GM18505 (cell line): ENCODE results near the gene ZNF236.

Experiments used
- ATAC-seq: cut with Tn5 transposase; IDR thresholded peaks from one replicate; pipeline ENCODE4 v1.9.1; 2021; ENCODE audit not compliant: unreplicated experiment
- POLR2A ChIP-seq: IDR thresholded peaks from 4 replicates; pipeline ENCODE4 v1.6.1; 2011; ENCODE audit warnings: borderline replicate concordance; ENCODE audit not compliant: insufficient read depth, insufficient read length; ENCODE audit errors: extremely low read depth

Gene ZNF236

DNA sequence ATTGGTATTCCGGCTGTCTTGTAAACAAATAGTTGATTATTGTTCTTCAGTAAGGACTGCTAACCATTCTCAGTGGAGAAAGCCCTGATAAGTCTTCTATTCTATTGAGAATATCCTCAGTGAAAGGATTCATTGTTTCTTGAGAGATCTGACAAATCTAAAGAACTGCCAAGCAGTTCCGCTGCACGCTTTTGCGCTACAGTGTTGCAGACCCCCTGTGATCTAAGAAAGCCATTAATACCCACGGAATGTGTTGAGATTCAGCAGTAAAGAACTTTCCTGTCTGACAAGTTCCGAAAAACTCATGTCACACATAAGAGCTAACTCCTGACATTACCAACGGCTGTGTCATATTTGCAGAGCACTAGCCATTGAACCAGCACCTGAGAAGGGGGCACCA is 63.8 kb downstream of the ZNF236 start:
- ATAC-seq = no peak
- no peak for TF ChIP-seq POLR2A

DNA sequence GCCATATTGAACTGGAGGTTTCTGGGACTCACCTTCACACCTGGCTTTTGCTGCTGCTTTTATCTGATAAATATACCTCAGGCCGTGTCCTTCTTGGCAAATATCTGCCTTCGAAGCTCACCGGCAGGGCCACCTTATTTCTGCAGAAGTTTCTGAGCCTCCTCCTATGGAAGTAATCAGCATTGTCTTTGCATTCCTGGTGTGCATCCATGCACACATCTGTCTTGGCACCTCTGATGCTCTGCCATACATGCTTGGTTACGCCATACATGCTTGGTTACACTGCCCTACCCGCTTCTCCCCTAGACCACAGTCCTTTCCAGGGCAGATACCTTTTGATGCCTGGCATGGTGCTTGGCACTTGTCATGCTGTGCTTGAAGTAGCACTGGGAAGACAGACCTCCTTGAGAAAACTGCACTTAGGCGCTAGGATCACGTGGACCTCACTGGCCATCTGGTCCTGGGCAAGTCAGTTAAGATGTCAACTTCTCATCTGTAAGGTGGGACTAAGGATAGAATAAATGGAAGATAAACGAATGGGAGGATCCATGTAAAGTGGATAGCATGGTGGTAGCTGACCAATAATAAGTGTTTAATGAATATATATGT is 66.8 kb downstream of the ZNF236 start:
- no peak for TF ChIP-seq POLR2A
- no peak for ATAC-seq

DNA sequence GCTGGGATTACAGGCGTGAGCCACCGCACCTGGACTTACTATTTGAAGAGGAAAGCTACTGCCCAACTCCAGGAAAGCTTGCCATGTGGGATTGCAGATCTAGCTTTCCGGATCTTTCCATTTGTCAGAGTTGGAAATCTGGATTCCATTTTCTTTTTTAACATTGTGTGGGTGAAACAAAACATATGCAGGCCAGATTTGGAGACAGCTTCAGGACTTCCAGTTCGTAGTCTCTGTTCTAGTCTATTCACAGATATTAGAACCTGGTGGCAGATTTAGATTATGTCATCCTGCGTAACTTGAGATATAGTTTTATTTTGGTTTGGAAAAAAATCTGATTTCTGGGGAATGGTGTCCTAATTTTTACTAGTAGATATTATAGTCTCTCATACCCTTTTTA is 70.5 kb downstream of the ZNF236 start:
- no peak for ATAC-seq
- no peak for TF ChIP-seq POLR2A

DNA sequence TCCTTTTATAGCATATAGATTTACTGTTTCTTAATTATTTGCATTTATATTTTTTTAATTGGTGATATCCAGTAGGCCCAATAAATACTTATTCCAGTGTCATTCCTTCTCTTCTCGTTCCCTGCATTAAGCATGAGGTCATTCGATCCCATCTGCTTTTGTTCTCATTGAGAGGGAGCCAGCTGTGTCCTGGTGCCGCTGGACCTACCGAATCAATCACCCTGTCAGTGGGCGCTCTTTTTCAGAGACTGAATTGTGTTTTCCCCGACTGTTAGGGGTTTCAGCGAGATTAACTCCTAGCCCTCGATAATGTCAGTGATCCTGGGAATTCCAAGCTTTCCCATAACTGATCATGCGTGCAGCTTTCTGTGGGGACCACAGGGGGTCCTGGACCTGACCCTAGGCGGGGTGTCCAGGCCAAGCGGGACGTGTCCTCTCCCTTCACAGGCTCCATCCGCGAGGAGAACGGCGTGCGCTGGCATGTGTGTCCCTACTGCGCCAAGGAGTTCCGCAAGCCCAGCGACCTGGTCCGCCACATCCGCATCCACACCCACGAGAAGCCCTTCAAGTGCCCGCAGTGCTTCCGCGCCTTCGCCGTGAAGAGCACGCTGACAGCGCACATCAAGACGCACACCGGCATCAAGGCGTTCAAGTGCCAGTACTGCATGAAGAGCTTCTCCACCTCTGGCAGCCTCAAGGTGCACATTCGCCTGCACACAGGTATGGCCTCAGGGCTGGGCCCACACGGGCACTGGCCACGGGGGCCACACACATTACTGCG is 72.4 kb downstream of the ZNF236 start:
- no peak for TF ChIP-seq POLR2A
- no peak for ATAC-seq

DNA sequence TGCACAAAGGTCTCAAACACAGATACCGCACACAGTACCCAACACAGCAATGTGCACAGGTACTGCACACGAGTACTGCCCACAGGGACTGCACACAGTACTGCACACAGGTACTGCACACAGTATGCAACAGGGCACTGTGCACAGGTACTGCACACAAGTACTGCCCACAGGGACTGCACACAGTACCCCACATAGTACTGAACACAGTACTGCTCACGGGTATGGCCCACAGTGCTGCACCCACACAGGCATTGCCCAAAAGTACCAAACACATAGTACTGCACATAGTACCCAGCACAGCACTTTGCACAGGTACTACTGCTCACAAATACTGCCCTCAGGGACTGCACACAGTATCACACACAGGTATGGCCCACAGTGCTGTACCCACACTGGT is 73.1 kb downstream of the ZNF236 start:
- no peak for TF ChIP-seq POLR2A
- no peak for ATAC-seq

DNA sequence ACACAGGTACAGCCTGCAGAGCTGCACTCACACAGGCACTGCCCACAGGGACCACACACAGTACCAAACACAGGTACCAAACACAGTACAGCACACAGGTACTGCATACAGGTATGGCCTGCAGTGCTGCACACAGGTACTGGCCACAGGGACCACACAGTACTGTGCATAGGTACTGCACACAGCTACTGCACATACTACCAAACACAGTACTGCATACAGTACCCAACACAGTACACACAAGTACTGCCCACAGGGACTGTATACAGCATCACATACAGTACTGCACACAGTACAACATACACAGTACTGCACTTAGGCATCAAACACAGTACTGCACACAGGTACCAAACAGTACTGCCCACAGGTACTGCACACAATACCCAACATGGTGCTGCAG is 74.3 kb downstream of the ZNF236 start:
- no peak for TF ChIP-seq POLR2A
- no peak for ATAC-seq

DNA sequence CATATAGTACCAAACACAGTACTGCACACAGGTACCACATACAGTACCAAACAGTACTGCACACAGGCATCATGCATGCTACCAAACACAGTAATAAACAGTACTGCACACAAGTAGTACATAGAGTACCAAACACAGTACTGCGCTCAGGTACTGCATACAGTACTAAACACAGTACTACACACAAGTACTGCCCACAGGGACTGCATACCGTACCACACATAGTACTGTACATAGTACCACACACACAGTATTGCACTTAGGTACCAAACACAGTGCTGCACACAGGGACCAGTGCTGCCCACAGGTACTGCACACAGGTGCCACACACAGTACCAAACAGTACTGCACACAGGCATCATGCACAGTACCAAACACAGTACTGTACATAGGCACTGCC is 74.9 kb downstream of the ZNF236 start:
- ATAC-seq = no peak

DNA sequence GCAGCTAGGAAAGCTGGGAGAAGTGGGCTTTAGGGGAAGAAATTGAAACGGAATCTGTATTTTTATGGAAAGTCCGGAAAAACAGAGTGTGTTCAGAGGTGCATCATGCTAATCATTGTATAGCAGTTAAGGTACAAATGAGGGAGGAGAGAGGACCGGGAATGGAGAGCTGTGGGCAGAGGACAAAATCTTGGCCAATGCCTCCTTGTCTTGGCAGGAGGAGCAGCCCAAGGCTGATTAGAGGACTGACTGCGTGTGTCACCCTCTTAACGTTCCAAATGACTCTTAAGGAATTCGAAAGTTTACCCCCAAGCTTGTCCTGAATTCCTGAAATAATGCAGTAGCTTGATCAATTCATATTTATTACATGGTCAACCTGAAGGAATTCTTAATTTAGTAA is 81.0 kb downstream of the ZNF236 start:
- TF ChIP-seq POLR2A = no peak
- no peak for ATAC-seq

More for the DNA sequence above, 74.9 kb downstream of the ZNF236 start:
- TF ChIP-seq POLR2A = no peak

DNA sequence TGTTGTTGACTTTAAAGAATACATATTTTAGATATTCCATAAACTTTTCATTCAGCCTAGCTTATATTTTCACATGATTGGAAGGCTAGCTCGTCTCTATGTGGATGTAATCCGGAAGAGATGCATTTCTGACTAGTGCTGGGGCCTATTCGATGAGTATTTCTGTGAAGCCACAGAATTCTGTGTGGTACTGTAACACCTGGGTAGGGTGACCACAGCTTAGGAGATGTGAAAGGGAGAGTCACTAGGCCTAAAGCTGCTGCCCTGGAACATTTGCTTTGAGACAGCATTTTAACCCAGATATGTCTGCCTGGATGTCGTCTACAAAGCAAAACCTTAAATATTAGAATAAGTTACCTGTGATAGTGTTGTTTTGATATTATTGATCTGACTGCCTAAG is 83.5 kb downstream of the ZNF236 start:
- no peak for ATAC-seq
- no peak for TF ChIP-seq POLR2A

DNA sequence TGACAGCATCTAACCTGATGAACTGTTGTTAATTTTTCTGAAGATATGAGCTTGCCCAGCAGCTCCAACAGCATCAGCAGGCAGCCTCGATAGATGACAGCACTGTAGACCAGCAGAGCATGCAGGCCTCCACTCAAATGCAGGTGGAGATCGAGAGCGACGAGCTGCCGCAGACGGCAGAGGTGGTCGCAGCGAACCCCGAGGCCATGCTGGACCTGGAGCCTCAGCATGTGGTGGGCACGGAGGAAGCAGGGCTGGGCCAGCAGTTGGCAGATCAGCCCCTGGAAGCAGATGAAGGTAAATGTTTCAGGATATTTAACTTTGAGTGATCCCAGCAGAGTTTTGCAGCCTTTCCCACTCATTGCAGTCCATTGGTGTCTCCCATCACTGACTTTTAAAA is 85.9 kb downstream of the ZNF236 start:
- no peak for TF ChIP-seq POLR2A
- ATAC-seq = no peak

DNA sequence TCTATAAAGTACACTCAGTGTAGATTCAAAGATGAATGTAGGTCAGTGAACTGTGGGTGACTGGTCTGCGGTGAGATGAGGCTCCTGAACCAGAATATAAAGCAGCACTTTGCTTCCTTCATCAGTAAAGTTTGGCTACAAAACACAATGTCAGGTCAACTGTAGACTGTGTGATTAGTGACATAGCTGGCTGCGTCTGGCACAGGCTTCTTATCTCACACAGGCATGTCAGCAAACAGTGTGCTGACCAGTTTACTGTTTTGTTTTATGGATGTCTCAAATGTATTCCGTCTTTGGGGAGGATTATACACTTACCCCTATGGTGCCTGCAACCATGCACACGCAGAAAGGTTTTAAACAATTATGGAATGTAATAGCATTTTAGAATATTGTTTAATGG is 87.1 kb downstream of the ZNF236 start:
- no peak for ATAC-seq
- TF ChIP-seq POLR2A = no peak

DNA sequence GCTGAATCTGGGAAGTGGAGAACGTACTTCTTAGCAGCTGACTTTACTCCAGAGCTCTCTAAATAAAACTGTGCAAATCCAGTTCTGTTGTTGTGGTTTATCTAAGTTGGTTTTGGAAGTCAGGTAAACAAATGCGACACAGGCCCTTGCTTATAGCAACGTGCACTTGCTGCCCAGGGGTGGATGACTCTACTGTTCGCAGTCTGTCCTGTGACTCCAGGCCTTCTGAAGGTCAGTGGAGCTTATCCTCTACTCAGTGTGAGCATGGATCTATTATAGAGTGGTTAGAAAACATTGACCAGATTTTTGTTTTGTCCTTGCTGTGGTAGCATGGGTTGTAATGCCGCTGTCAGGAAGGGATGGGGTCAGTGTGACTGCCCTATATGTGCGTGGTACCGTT is 89.1 kb downstream of the ZNF236 start:
- ATAC-seq = no peak
- no peak for TF ChIP-seq POLR2A

DNA sequence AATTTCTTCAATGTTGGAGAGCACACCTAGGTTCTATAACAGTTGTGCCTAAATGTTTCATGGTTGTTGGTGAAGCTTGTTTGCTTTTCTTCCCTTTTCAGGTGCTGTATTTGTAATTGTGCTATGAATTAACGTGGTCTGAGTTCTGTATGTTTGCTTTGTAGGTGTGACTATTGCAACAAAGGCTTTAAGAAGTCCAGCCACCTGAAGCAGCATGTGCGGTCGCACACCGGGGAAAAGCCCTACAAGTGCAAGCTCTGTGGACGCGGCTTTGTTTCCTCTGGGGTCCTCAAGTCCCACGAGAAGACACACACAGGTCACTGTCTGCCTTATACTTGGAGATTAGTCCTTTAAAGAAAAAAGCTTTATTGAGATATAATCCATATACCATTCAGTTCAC is 91.2 kb downstream of the ZNF236 start:
- no peak for ATAC-seq
- TF ChIP-seq POLR2A = no peak

DNA sequence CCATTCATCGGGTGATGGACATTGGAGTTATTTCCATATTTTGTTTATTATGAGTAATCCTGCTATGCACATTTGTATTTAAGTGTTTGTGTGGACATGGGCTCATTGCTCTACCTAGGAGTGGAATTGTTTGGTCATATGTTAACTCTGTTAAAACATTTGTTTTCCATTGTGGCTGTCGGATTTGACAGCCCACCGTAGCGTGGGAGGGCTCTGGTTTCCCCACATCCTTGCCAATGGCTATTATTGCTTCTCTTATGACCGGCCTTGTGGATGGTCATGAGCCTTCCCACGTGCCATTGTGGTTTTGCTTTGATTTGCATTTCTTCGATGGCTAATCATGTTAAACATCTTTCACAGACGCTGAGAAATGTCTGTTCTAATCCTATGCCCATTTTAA is 92.0 kb downstream of the ZNF236 start:
- no peak for TF ChIP-seq POLR2A
- ATAC-seq = no peak
